SH-SY5Y (cell line): Measurements from ENCODE around the gene RIC1.

Experiments used
- GATA2 ChIP-seq: IDR thresholded peaks from 2 replicates; pipeline ENCODE4 v1.6.1; 2011; ENCODE audit warnings: mild to moderate bottlenecking, low read depth, low read length
- GATA3 ChIP-seq: IDR thresholded peaks from 2 replicates; pipeline ENCODE4 v1.6.1; 2011; ENCODE audit warnings: low read depth, mild to moderate bottlenecking, low read length, moderate library complexity

DNA sequence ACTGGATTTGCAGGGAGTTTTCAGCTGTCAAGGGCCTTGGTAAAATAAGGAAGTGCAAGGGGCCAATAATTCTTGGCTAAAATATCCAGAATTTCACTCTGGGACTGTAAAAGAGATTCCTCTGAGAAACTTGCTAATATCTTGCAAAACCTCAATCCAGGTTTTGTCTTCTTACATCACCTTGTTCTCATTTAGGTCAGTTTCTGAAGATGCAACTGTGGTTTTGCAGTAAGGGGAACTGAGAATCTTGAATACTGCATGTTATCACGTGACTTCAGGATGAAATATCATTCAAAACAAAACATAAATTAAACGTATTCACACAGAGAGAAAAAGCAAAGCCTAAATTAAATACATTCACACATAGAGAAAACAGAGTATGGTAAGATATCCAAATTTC lies 35.0 kb upstream of the RIC1 start:
- no peak for TF ChIP-seq GATA2
- no peak for TF ChIP-seq GATA3
